GM06990 (cell line): ENCODE results near the gene TARS1.

Experiments
- DNase-seq: peaks from one replicate; pipeline ENCODE4 v3.0.0-alpha.2; 2011; ENCODE audit not compliant: insufficient read length; ENCODE audit errors: extremely low read depth
- H3K27me3 ChIP-seq: replicated peaks from 2 replicates; pipeline ENCODE4 v1.6.0; 2011; ENCODE audit warnings: low read length; ENCODE audit not compliant: control insufficient read depth, insufficient read depth
- H3K36me3 ChIP-seq: 2 replicates; pipeline ENCODE4 v1.5.1; 2011; ENCODE audit warnings: low read length; ENCODE audit not compliant: control insufficient read depth, insufficient read depth
- H3K4me3 ChIP-seq: replicated peaks from 2 replicates; pipeline ENCODE4 v1.5.1; 2011; ENCODE audit warnings: low read depth, mild to moderate bottlenecking, control low read depth, low read length
- CTCF ChIP-seq: IDR thresholded peaks from 2 replicates; pipeline ENCODE4 v1.5.1; 2011; ENCODE audit warnings: low read length, control low read depth, mild to moderate bottlenecking, inconsistent platforms; ENCODE audit not compliant: insufficient read depth, poor library complexity, severe bottlenecking

The TARS1 gene

GRCh38 chr5:33440482-33441240, at the start of gene TARS1:
TARS1 (plus strand) TSS chr5:33440965; CDS start chr5:33441087, 122 bp downstream.
- Histone ChIP-seq H3K4me3 (peak within 1 kb of the TSS; percentile 87), H3K36me3 (peaks cover 2% of the 10 kb centered on the region), H3K27me3 (no peaks in the 10 kb centered on the region)
- DNase-seq = peak; percentile 94
- no peak for TF ChIP-seq CTCF

GRCh38 chr5:33398501-33398900, 42.3 kb upstream of the TARS1 start:
- Histone ChIP-seq H3K4me3 (no peak overlapping the region), H3K36me3 (no peaks in the 10 kb centered on the region), H3K27me3 (no peaks in the 10 kb centered on the region)
- TF ChIP-seq CTCF = no peak
- DNase-seq = no peak

- H3K27me3 ChIP-seq = no peaks in the 10 kb centered on the region
- no peak for DNase-seq
- no peaks in the 10 kb centered on the region for H3K36me3 ChIP-seq
- TF ChIP-seq CTCF = no peak
- H3K4me3 ChIP-seq = no peak overlapping the region
These were observed 40.1 kb upstream of the TARS1 start for GRCh38 chr5:33400675-33401074.

- no peaks in the 10 kb centered on the region for H3K27me3 ChIP-seq
- no peak for TF ChIP-seq CTCF
- DNase-seq = no peak
- no peaks in the 10 kb centered on the region for H3K36me3 ChIP-seq
- no peak overlapping the region for H3K4me3 ChIP-seq
These were observed 39.0 kb upstream of the TARS1 start for GRCh38 chr5:33401482-33402390.

- no peak for DNase-seq
- H3K4me3 ChIP-seq = no peak overlapping the region
- TF ChIP-seq CTCF = no peak
- H3K36me3 ChIP-seq = no peaks in the 10 kb centered on the region
- H3K27me3 ChIP-seq = no peaks in the 10 kb centered on the region
These were observed 37.6 kb upstream of the TARS1 start for GRCh38 chr5:33403187-33403586.
